GM23338 (cell line): ENCODE data around the gene RMDN3. TPM values are rescaled to one million over a fixed set of nuclear protein-coding genes. Genes with fewer than 3 reads are reported as not detected.
A peak's percentile ranks its signal among the peaks of the same experiment; 100 is the strongest.

ENCODE experiments used
- ATAC-seq: fragments of 200-7000 bp; cut with Tn5 transposase; 3 replicates; pipeline ENCODE4 v1.9.1; 2020
- DNase-seq: peaks from one replicate; pipeline ENCODE4 v3.0.0-alpha.2; 2015; ENCODE audit warnings: low spot score
- H2AFZ ChIP-seq: fragments of 200-600 bp; sonication (generic); 2 replicates; pipeline ENCODE4 v1.8.0; 2016; ENCODE audit warnings: antibody characterized with exemption, mild to moderate bottlenecking, moderate library complexity
- H3F3A ChIP-seq: fragments of 200-600 bp; sonication (generic); replicated peaks from 2 replicates; pipeline ENCODE4 v1.8.0; 2017; ENCODE audit warnings: antibody characterized with exemption, mixed run types, low read depth
- H3K27ac ChIP-seq: fragments of 200-600 bp; sonication (generic); 2 replicates; pipeline ENCODE4 v1.6.1; 2016; ENCODE audit warnings: low read depth
- H3K27me3 ChIP-seq: fragments of 200-600 bp; sonication (generic); 2 replicates; pipeline ENCODE4 v1.8.0; 2016; ENCODE audit warnings: mild to moderate bottlenecking, mixed run types, moderate library complexity; ENCODE audit not compliant: insufficient read depth
- H3K36me3 ChIP-seq: fragments of 200-600 bp; sonication (generic); 2 replicates; pipeline ENCODE4 v1.8.0; 2016; ENCODE audit warnings: mild to moderate bottlenecking; ENCODE audit not compliant: insufficient read depth
- H3K4me1 ChIP-seq: fragments of 200-600 bp; sonication (generic); 2 replicates; pipeline ENCODE4 v1.8.0; 2016; ENCODE audit warnings: mild to moderate bottlenecking, moderate library complexity; ENCODE audit not compliant: insufficient read depth
- H3K4me2 ChIP-seq: fragments of 200-600 bp; sonication (generic); 2 replicates; pipeline ENCODE4 v1.7.1; 2017; ENCODE audit warnings: mixed run types
- H3K4me3 ChIP-seq: fragments of 200-600 bp; sonication (generic); 2 replicates; pipeline ENCODE4 v1.6.1; 2016; ENCODE audit warnings: mixed run types
- H3K79me2 ChIP-seq: fragments of 200-600 bp; sonication (generic); replicated peaks from 2 replicates; pipeline ENCODE4 v1.8.0; 2017; ENCODE audit warnings: mild to moderate bottlenecking; ENCODE audit not compliant: insufficient read depth
- H3K9me2 ChIP-seq: fragments of 200-600 bp; sonication (generic); 2 replicates; pipeline ENCODE4 v1.8.0; 2017; ENCODE audit not compliant: insufficient read depth
- H4K20me1 ChIP-seq: fragments of 200-600 bp; sonication (generic); replicated peaks from 2 replicates; pipeline ENCODE4 v1.8.0; 2017; ENCODE audit warnings: mild to moderate bottlenecking; ENCODE audit not compliant: insufficient read depth
- H3K27ac Mint-ChIP-seq: 2 replicates; pipeline ENCODE4 v1.8.0; 2020; ENCODE audit warnings: inconsistent platforms, mild to moderate bottlenecking, moderate library complexity, mixed read lengths
- H3K27me3 Mint-ChIP-seq: 3 replicates; pipeline ENCODE4 v1.8.0; 2022; ENCODE audit warnings: low read depth, mild to moderate bottlenecking, moderate library complexity, mixed read lengths, inconsistent platforms; ENCODE audit not compliant: insufficient read depth, poor library complexity
- H3K36me3 Mint-ChIP-seq: 3 replicates; pipeline ENCODE4 v1.8.0; 2021; ENCODE audit warnings: low read depth, mild to moderate bottlenecking, inconsistent platforms, moderate library complexity, mixed read lengths
- H3K4me1 Mint-ChIP-seq: 3 replicates; pipeline ENCODE4 v1.8.0; 2020; ENCODE audit warnings: mild to moderate bottlenecking, inconsistent platforms, mixed read lengths
- H3K4me3 Mint-ChIP-seq: 3 replicates; pipeline ENCODE4 v1.8.0; 2021; ENCODE audit warnings: moderate library complexity, mild to moderate bottlenecking, inconsistent platforms, mixed read lengths
- H3K9me3 Mint-ChIP-seq: 3 replicates; pipeline ENCODE4 v1.8.0; 2020; ENCODE audit warnings: moderate library complexity, mild to moderate bottlenecking, inconsistent platforms, mixed read lengths
- CREB1 ChIP-seq: fragments of 250-450 bp; sonication (Bioruptor Pico); IDR thresholded peaks from 2 replicates; pipeline ENCODE4 v1.5.0; 2020; ENCODE audit warnings: low read depth, mild to moderate bottlenecking, moderate library complexity
- EZH2 ChIP-seq: fragments of 200-600 bp; sonication (generic); IDR thresholded peaks from one replicate; pipeline ENCODE4 v1.8.0; 2017; ENCODE audit warnings: antibody characterized with exemption, mild to moderate bottlenecking, low read depth; ENCODE audit not compliant: unreplicated experiment
- JUNB ChIP-seq: IDR thresholded peaks from one replicate; pipeline ENCODE4 v1.6.1; 2016; ENCODE audit warnings: antibody characterized with exemption; ENCODE audit not compliant: unreplicated experiment
- NANOG ChIP-seq: IDR thresholded peaks from 2 replicates; pipeline ENCODE4 v1.6.1; 2016; ENCODE audit warnings: antibody characterized with exemption, borderline replicate concordance
- REST ChIP-seq: IDR thresholded peaks from one replicate; pipeline ENCODE4 v1.6.1; 2018; ENCODE audit warnings: antibody characterized with exemption; ENCODE audit not compliant: unreplicated experiment
- STAT1 ChIP-seq: IDR thresholded peaks from one replicate; pipeline ENCODE4 v1.6.1; 2016; ENCODE audit warnings: antibody characterized with exemption; ENCODE audit not compliant: unreplicated experiment
- ZNF114 ChIP-seq: fragments of 250-450 bp; sonication (Bioruptor Pico); IDR thresholded peaks from 2 replicates; pipeline ENCODE4 v1.5.0; 2020; ENCODE audit warnings: mild to moderate bottlenecking, moderate library complexity
- ZNF331 ChIP-seq: fragments of 250-450 bp; sonication (Bioruptor Pico); IDR thresholded peaks from 2 replicates; pipeline ENCODE4 v1.5.0; 2020; ENCODE audit warnings: low read depth, mild to moderate bottlenecking, moderate library complexity
- polyA plus RNA-seq: library from polyadenylated mRNA; unstranded; fragments of >200 nt; fragmentation: Nextera tagmentation; extraction: Ambion mirVana; gene quantifications from 2 replicates; pipeline ENCODE4 v1.2.1, GENCODE V29; 2016
- total RNA-seq: library from RNA; depleted of rRNA; stranded (reverse); fragments of >200 nt; shearing (Covaris generic); gene quantifications from 2 replicates; pipeline ENCODE4 v1.2.3, GENCODE V29; 2014
- TF ChIP-seq, protein P1 (sequence below): IDR thresholded peaks from 2 replicates; pipeline ENCODE4 v1.6.1; 2016; ENCODE audit warnings: antibody characterized with exemption
- TF ChIP-seq, protein P2 (sequence below): fragments of 250-450 bp; sonication (Bioruptor Pico); IDR thresholded peaks from 2 replicates; pipeline ENCODE4 v1.5.0; 2020; ENCODE audit warnings: mild to moderate bottlenecking, moderate library complexity
- TF ChIP-seq, protein P3 (sequence below), 2 experiments: fragments of 200-600 bp in 1 of 2; sonication (generic) in 1 of 2; conservative IDR thresholded peaks; 2 replicates each; pipeline versions ENCODE4 v1.5.1 to v1.6.1; 2016 to 2017; ENCODE audit warnings: antibody characterized with exemption in 2 of 2, low read depth in 2 of 2, mild to moderate bottlenecking in 2 of 2, moderate library complexity in 1 of 2

The RMDN3 gene
- total and polyA plus RNA-seq, 2 experiments from 2014 or later = 15.6 to 17.0 TPM

- TF ChIP-seq, protein P1, sequence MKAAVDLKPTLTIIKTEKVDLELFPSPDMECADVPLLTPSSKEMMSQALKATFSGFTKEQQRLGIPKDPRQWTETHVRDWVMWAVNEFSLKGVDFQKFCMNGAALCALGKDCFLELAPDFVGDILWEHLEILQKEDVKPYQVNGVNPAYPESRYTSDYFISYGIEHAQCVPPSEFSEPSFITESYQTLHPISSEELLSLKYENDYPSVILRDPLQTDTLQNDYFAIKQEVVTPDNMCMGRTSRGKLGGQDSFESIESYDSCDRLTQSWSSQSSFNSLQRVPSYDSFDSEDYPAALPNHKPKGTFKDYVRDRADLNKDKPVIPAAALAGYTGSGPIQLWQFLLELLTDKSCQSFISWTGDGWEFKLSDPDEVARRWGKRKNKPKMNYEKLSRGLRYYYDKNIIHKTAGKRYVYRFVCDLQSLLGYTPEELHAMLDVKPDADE = no peak
- TF ChIP-seq ZNF331 (CRISPR knock-in tag) = no peak
- no peak for TF ChIP-seq STAT1
Measured at GRCh38 chr15:40790718-40791117, 35.7 kb upstream of the RMDN3 start (continued).

- Histone ChIP-seq H4K20me1 (0 out of 2 replicates have a peak, but pooled peaks cover 3% of the 10 kb centered on the region), H3K36me3 (no peaks in the 10 kb centered on the region), H3F3A (peaks cover 9% of the 10 kb centered on the region; the same call in 1 of the 2 replicates), H3K4me3 (no peak overlapping the region), H3K4me2 (peak overlapping the region; percentile 61; the same call in 1 of the 2 replicates), H2AFZ (no peak overlapping the region), H3K27me3 (no peaks in the 10 kb centered on the region), H3K79me2 (peaks cover 32% of the 10 kb centered on the region), H3K4me1 (peaks cover 50% of the 10 kb centered on the region), H3K9me2 (no peaks in the 10 kb centered on the region), H3K27ac (no peak overlapping the region; the same call in 1 of the 2 replicates)
- H3K27me3 Mint-ChIP-seq = peaks cover 13% of the 10 kb centered on the region
- ATAC-seq (peak; percentile 22), DNase-seq (peak; percentile 23)
- no peaks in the 10 kb centered on the region for H3K9me3 Mint-ChIP-seq
- peak overlapping the region; percentile 53; the same call in 1 of the 2 replicates for H3K27ac Mint-ChIP-seq
- peaks cover 55% of the 10 kb centered on the region for H3K4me1 Mint-ChIP-seq
- peaks cover 12% of the 10 kb centered on the region; the same call in 2 of the 3 replicates for H3K36me3 Mint-ChIP-seq
- no peak overlapping the region for H3K4me3 Mint-ChIP-seq
- TF ChIP-seq, protein P2, sequence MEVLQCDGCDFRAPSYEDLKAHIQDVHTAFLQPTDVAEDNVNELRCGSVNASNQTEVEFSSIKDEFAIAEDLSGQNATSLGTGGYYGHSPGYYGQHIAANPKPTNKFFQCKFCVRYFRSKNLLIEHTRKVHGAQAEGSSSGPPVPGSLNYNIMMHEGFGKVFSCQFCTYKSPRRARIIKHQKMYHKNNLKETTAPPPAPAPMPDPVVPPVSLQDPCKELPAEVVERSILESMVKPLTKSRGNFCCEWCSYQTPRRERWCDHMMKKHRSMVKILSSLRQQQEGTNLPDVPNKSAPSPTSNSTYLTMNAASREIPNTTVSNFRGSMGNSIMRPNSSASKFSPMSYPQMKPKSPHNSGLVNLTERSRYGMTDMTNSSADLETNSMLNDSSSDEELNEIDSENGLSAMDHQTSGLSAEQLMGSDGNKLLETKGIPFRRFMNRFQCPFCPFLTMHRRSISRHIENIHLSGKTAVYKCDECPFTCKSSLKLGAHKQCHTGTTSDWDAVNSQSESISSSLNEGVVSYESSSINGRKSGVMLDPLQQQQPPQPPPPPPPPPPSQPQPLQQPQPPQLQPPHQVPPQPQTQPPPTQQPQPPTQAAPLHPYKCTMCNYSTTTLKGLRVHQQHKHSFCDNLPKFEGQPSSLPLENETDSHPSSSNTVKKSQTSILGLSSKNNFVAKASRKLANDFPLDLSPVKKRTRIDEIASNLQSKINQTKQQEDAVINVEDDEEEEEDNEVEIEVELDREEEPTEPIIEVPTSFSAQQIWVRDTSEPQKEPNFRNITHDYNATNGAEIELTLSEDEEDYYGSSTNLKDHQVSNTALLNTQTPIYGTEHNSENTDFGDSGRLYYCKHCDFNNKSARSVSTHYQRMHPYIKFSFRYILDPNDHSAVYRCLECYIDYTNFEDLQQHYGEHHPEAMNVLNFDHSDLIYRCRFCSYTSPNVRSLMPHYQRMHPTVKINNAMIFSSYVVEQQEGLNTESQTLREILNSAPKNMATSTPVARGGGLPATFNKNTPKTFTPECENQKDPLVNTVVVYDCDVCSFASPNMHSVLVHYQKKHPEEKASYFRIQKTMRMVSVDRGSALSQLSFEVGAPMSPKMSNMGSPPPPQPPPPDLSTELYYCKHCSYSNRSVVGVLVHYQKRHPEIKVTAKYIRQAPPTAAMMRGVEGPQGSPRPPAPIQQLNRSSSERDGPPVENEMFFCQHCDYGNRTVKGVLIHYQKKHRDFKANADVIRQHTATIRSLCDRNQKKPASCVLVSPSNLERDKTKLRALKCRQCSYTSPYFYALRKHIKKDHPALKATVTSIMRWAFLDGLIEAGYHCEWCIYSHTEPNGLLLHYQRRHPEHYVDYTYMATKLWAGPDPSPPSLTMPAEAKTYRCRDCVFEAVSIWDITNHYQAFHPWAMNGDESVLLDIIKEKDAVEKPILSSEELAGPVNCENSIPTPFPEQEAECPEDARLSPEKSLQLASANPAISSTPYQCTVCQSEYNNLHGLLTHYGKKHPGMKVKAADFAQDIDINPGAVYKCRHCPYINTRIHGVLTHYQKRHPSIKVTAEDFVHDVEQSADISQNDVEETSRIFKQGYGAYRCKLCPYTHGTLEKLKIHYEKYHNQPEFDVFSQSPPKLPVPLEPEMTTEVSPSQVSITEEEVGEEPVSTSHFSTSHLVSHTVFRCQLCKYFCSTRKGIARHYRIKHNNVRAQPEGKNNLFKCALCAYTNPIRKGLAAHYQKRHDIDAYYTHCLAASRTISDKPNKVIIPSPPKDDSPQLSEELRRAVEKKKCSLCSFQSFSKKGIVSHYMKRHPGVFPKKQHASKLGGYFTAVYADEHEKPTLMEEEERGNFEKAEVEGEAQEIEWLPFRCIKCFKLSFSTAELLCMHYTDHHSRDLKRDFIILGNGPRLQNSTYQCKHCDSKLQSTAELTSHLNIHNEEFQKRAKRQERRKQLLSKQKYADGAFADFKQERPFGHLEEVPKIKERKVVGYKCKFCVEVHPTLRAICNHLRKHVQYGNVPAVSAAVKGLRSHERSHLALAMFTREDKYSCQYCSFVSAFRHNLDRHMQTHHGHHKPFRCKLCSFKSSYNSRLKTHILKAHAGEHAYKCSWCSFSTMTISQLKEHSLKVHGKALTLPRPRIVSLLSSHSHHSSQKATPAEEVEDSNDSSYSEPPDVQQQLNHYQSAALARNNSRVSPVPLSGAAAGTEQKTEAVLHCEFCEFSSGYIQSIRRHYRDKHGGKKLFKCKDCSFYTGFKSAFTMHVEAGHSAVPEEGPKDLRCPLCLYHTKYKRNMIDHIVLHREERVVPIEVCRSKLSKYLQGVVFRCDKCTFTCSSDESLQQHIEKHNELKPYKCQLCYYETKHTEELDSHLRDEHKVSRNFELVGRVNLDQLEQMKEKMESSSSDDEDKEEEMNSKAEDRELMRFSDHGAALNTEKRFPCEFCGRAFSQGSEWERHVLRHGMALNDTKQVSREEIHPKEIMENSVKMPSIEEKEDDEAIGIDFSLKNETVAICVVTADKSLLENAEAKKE (CRISPR knock-in tag) = no peak
- TF ChIP-seq, protein P3, sequence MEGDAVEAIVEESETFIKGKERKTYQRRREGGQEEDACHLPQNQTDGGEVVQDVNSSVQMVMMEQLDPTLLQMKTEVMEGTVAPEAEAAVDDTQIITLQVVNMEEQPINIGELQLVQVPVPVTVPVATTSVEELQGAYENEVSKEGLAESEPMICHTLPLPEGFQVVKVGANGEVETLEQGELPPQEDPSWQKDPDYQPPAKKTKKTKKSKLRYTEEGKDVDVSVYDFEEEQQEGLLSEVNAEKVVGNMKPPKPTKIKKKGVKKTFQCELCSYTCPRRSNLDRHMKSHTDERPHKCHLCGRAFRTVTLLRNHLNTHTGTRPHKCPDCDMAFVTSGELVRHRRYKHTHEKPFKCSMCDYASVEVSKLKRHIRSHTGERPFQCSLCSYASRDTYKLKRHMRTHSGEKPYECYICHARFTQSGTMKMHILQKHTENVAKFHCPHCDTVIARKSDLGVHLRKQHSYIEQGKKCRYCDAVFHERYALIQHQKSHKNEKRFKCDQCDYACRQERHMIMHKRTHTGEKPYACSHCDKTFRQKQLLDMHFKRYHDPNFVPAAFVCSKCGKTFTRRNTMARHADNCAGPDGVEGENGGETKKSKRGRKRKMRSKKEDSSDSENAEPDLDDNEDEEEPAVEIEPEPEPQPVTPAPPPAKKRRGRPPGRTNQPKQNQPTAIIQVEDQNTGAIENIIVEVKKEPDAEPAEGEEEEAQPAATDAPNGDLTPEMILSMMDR (conservative IDR thresholded peaks at IDR 0.05; ENCODE audit: low read depth in 2 of 2) = no peak
- TF ChIP-seq ZNF114 (CRISPR knock-in tag) (no peak), JUNB (no peak), STAT1 (no peak), ZNF331 (CRISPR knock-in tag) (no peak), EZH2 (no peak), NANOG (no peak), CREB1 (CRISPR knock-in tag) (no peak), REST (no peak)
- TF ChIP-seq, protein P1 = no peak
Measured at GRCh38 chr15:40789999-40790398, 34.9 kb upstream of the RMDN3 start.
